ENCODE data around the gene PSIP1.

DNA sequence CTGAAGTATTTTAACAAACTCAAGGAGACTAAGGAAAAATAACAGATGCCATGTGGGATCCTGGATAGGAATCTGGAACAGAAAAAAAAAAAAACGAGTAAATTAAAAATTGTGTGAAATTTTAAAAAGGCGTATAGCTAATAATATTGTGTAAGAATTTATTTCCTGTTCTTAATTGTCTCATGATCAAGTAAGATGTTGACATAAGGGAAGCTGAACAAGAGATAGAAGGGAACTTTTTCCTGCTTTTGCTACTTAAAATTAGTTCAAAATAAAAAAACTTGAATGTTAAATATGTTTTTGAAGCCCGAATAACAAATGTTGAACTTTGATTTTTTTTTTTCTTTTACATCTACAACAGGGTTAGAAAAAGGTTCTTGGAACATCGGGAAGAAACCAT lies 77.6 kb downstream of the PSIP1 start:
- TF ChIP-seq POLR2AphosphoS5 (IDR thresholded peaks at IDR 0.05; ENCODE audit: borderline replicate concordance, low read depth, low read length) (no peak), EZH2 (IDR thresholded peaks at IDR 0.05) (no peak), FOXP2 (optimal IDR thresholded peaks at IDR 0.05; ENCODE audit: control extremely low read depth, extremely low read length, insufficient read depth) (no peak)

Data from SK-N-MC (cell line).